GM12878 (cell line): ENCODE results near the gene NCLN. TPM values are rescaled to one million over a fixed set of nuclear protein-coding genes. Genes with fewer than 3 reads are reported as not detected.

Source experiments
- ATAC-seq: fragments of 200-7000 bp; cut with Tn5 transposase; 3 replicates; pipeline ENCODE4 v1.9.1; 2020; ENCODE audit warnings: mild to moderate bottlenecking, moderate library complexity
- BruUV-seq: library from RNA; stranded (reverse); fragments of 400-500 nt; replicated peaks from 2 replicates; lab custom pipeline; 2021; lab: Mats Ljungman, UMichigan
- CTCF ChIA-PET: fragments of 300-600 bp; sonication (Branson Sonifier 250); formaldehyde crosslinking; extraction: SDS; loops from one replicate; lab custom pipeline; 2021; ENCODE audit warnings: inconsistent platforms; lab: Yijun Ruan, JAX
- POLR2A ChIA-PET: fragments of 350-600 bp; formaldehyde crosslinking; extraction: SDS; loops from one replicate; lab custom pipeline; 2021; ENCODE audit warnings: inconsistent platforms; lab: Charles Lee
- RAD21 ChIA-PET: fragments of 300-600 bp; sonication (Branson Sonifier 250); formaldehyde crosslinking; loops from one replicate; lab custom pipeline; 2023; ENCODE audit warnings: antibody characterized with exemption; ENCODE audit not compliant: unreplicated experiment; lab: Charles Lee
- SMC1A ChIA-PET: fragments of 300-600 bp; sonication (Branson Sonifier 250); formaldehyde crosslinking; loops from one replicate; lab custom pipeline; 2023; ENCODE audit not compliant: unreplicated experiment, uncharacterized antibody; lab: Charles Lee
- DNase-seq: peaks from one replicate; pipeline ENCODE4 v3.0.0-alpha.2; 2011; ENCODE audit warnings: low read depth, low spot score
- FAIRE-seq: peaks from 3 replicates; lab custom pipeline; 2011; peaks lifted over from hg19 to GRCh38; lab: Jason Lieb, UNC
- H2AFZ ChIP-seq: 2 replicates; pipeline ENCODE4 v1.6.0; 2011; ENCODE audit warnings: low read depth, low read length, control low read depth; ENCODE audit not compliant: control insufficient read depth
- H3K27ac ChIP-seq: 2 replicates; pipeline ENCODE4 v1.5.1; 2011; ENCODE audit warnings: control low read depth; ENCODE audit not compliant: control insufficient read depth, insufficient read depth
- H3K27me3 ChIP-seq, 2 experiments: replicated peaks in 1 of 2; 2 replicates each; pipeline versions ENCODE4 v1.6.0 to v1.6.1; 2011; ENCODE audit warnings: low read length in 1 of 2; ENCODE audit not compliant: control insufficient read depth in 2 of 2, insufficient read depth in 2 of 2
- H3K36me3 ChIP-seq, 2 experiments: 2 replicates each; pipeline ENCODE4 v1.5.1; 2011; ENCODE audit warnings: low read length in 1 of 2; ENCODE audit not compliant: control insufficient read depth in 2 of 2, insufficient read depth in 2 of 2
- H3K4me1 ChIP-seq: 2 replicates; pipeline ENCODE4 v1.6.1; 2011; ENCODE audit warnings: mild to moderate bottlenecking, low read length, moderate library complexity, mixed read lengths; ENCODE audit not compliant: control insufficient read depth, insufficient read depth
- H3K4me2 ChIP-seq: 2 replicates; pipeline ENCODE4 v1.6.0; 2011; ENCODE audit warnings: control low read depth; ENCODE audit not compliant: control insufficient read depth, insufficient read depth
- H3K4me3 ChIP-seq: fragments of 200-600 bp; sonication (generic); 2 replicates; pipeline ENCODE4 v1.5.1; 2016
- H3K79me2 ChIP-seq: 2 replicates; pipeline ENCODE4 v1.6.0; 2011; ENCODE audit warnings: low read length; ENCODE audit not compliant: control insufficient read depth, insufficient read depth
- H3K9ac ChIP-seq: 2 replicates; pipeline ENCODE4 v1.8.0; 2011; ENCODE audit warnings: low read length, control low read depth, mixed read lengths; ENCODE audit not compliant: control insufficient read depth, insufficient read depth
- H3K9me3 ChIP-seq: replicated peaks from 3 replicates; pipeline ENCODE4 v1.5.1; 2011; ENCODE audit warnings: mild to moderate bottlenecking, low read length; ENCODE audit not compliant: control insufficient read depth, insufficient read depth
- H4K20me1 ChIP-seq: 2 replicates; pipeline ENCODE4 v1.6.0; 2011; ENCODE audit not compliant: control insufficient read depth, insufficient read depth
- ATF7 ChIP-seq: fragments of 450-650 bp; IDR thresholded peaks from 2 replicates; pipeline ENCODE4 v1.6.1; 2016; ENCODE audit warnings: low read depth, mild to moderate bottlenecking
- FOS ChIP-seq: IDR thresholded peaks from 3 replicates; pipeline ENCODE4 v1.6.1; 2011; ENCODE audit warnings: borderline replicate concordance; ENCODE audit not compliant: insufficient read length; ENCODE audit errors: extremely low read depth
- KLF5 ChIP-seq: fragments of 450-650 bp; IDR thresholded peaks from 2 replicates; pipeline ENCODE4 v1.6.1; 2014; ENCODE audit warnings: mild to moderate bottlenecking; ENCODE audit not compliant: partially characterized antibody
- MEF2A ChIP-seq: IDR thresholded peaks from 2 replicates; pipeline ENCODE4 v1.6.1; 2011; ENCODE audit warnings: low read depth, mild to moderate bottlenecking, low read length, moderate library complexity; ENCODE audit not compliant: insufficient read depth
- MTA2 ChIP-seq: fragments of 450-650 bp; IDR thresholded peaks from 2 replicates; pipeline ENCODE4 v1.6.1; 2016; ENCODE audit warnings: low read depth, mild to moderate bottlenecking, moderate library complexity
- PAX8 ChIP-seq: fragments of 450-650 bp; IDR thresholded peaks from 2 replicates; pipeline ENCODE4 v1.6.1; 2017; ENCODE audit warnings: mild to moderate bottlenecking, moderate library complexity
- SUZ12 ChIP-seq: fragments of 200-600 bp; sonication (generic); IDR thresholded peaks from one replicate; pipeline ENCODE4 v1.6.1; 2018; ENCODE audit warnings: antibody characterized with exemption, mild to moderate bottlenecking; ENCODE audit not compliant: unreplicated experiment
- TAF1 ChIP-seq: IDR thresholded peaks from 2 replicates; pipeline ENCODE4 v1.6.1; 2011; ENCODE audit warnings: mild to moderate bottlenecking, low read depth, low read length, borderline replicate concordance
- ZNF384 ChIP-seq: IDR thresholded peaks from 2 replicates; pipeline ENCODE4 v1.6.1; 2012; ENCODE audit warnings: low read depth, mild to moderate bottlenecking, low read length, improper control_type of control experiment, borderline replicate concordance
- WGBS: methylation state at CpG from one replicate; pipeline ENCODE4 v1.1.6; 2016; ENCODE audit warnings: low lambda C conversion rate; ENCODE audit not compliant: insufficient replicate concordance, insufficient coverage; ENCODE audit errors: missing lambda C conversion rate; 5-methylcytosine and 5-hydroxymethylcytosine counted together
- in situ Hi-C: fragments of 300-500 bp; cut with MboI; formaldehyde crosslinking; loops from 9 replicates; pipeline ENCODE4 v1.14.3; 2018; ENCODE audit warnings: mixed read lengths
- intact Hi-C: fragments of 100-400 bp; cut with micrococcal nuclease; formaldehyde crosslinking; loops from one replicate; pipeline ENCODE4 v1.14.2; 2022; ENCODE audit not compliant: unreplicated experiment
- polyA plus RNA-seq, 11 experiments: library from polyadenylated mRNA; depleted of rRNA in 4 of 11; unstranded in 6 of 11; stranded (reverse) in 5 of 11; fragments of >200 nt; fragmentation: Nextera tagmentation in 4 of 11; fragmentation: Illumina TruSeq in 1 of 11; extraction: Ambion mirVana in 4 of 11; extraction: Trizol in 1 of 11; gene quantifications; 1 replicate in 1 of 11; 2 replicates in 10 of 11; pipeline versions ENCODE4 v1.2.1 to v1.2.3, GENCODE V29; 2011 to 2016; ENCODE audit warnings: inconsistent platforms in 2 of 11, missing spikeins in 2 of 11, low read depth in 1 of 11
- total RNA-seq, 4 experiments: library from RNA; depleted of rRNA in 3 of 4; stranded (reverse); fragments of >200 nt in 3 of 4; fragmentation: Illumina TruSeq in 1 of 4; extraction: Trizol in 1 of 4; gene quantifications; 2 replicates each; pipeline versions ENCODE4 v1.2.1 to v1.2.3, GENCODE V29; 2013 to 2021
- TF ChIP-seq, protein P1 (sequence below): fragments of 450-650 bp; IDR thresholded peaks from 2 replicates; pipeline ENCODE4 v1.6.1; 2016; ENCODE audit warnings: mild to moderate bottlenecking

The NCLN gene
- total and polyA plus RNA-seq, 10 of the 15 experiments (the other 5 are each of a cell fraction or from before 2014, with no cell fraction given), result 2.2 to 79.1 (median 36.0) TPM

- Histone ChIP-seq H3K27ac (no peak overlapping the region), H3K9me3 (no peaks in the 10 kb centered on the region), H3K27me3 (peaks cover 0 to 2% of the 10 kb centered on the region in 2 experiments; a peak in 2 of 4 replicates), H4K20me1 (no peaks in the 10 kb centered on the region), H3K9ac (no peak overlapping the region), H3K4me1 (no peaks in the 10 kb centered on the region), H3K4me3 (no peak overlapping the region), H2AFZ (no peak overlapping the region), H3K79me2 (no peaks in the 10 kb centered on the region), H3K4me2 (no peak overlapping the region), H3K36me3 (no peaks in the 10 kb centered on the region)
- no TSS peak for BruUV-seq
- ChIA-PET POLR2A (no interaction called here), CTCF (no interaction called here), SMC1A (no interaction called here), RAD21 (no interaction called here)
- ATAC-seq (no peak), FAIRE-seq (no peak), DNase-seq (no peak)
- 13% methylated on average over 12 of the region's 12 CpGs for WGBS
- in situ Hi-C loops (no loop called here), intact Hi-C loops (no loop called here)
- TF ChIP-seq, protein P1, sequence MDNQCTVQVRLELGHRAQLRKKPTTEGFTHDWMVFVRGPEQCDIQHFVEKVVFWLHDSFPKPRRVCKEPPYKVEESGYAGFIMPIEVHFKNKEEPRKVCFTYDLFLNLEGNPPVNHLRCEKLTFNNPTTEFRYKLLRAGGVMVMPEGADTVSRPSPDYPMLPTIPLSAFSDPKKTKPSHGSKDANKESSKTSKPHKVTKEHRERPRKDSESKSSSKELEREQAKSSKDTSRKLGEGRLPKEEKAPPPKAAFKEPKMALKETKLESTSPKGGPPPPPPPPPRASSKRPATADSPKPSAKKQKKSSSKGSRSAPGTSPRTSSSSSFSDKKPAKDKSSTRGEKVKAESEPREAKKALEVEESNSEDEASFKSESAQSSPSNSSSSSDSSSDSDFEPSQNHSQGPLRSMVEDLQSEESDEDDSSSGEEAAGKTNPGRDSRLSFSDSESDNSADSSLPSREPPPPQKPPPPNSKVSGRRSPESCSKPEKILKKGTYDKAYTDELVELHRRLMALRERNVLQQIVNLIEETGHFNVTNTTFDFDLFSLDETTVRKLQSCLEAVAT, result no peak
- TF ChIP-seq SUZ12 (no peak), KLF5 (no peak), ATF7 (no peak)
Measured at GRCh38 chr19:3227054-3227626, 41.4 kb downstream of the NCLN start.

DNA sequence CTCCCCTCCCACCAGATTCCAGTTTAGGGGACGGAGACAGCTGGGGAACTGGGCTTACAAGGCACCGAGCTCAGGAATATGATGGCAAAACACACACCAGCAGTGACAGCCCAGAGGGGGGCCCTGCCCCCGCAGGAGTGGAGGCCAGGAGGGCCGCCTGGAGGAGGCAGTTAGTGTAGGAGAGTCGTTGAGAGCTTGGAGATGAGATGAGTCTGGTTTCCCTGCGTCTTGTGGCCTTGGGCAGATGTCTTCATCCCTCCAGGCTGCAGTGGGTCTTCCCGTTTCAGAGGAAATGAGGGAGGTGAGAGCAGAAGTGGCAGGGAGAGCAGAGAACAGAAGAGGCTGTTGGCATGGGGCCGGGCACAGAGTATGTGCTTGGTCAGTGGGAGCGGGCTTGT is 43.6 kb downstream of the NCLN start:
- Histone ChIP-seq H2AFZ (no peak overlapping the region), H3K4me1 (no peaks in the 10 kb centered on the region), H3K79me2 (no peaks in the 10 kb centered on the region), H4K20me1 (no peaks in the 10 kb centered on the region), H3K9me3 (no peaks in the 10 kb centered on the region), H3K9ac (no peak overlapping the region), H3K4me2 (no peak overlapping the region), H3K4me3 (no peak overlapping the region), H3K36me3 (no peaks in the 10 kb centered on the region), H3K27me3 (peaks cover 0 to 2% of the 10 kb centered on the region in 2 experiments; a peak in 2 of 4 replicates), H3K27ac (no peak overlapping the region)
- ChIA-PET RAD21 (no interaction called here), CTCF (interaction anchor here (0.8 kb wide), 1 partner anchor 253 kb away, joined by 3 read pairs; no protein-coding TSS in a partner anchor), POLR2A (no interaction called here), SMC1A (no interaction called here)
- BruUV-seq, result no TSS peak
- TF ChIP-seq TAF1 (no peak), PAX8 (no peak), FOS (no peak), MEF2A (no peak), MTA2 (no peak), ZNF384 (no peak)
- DNase-seq, result no peak
- ATAC-seq, result no peak
- 22% methylated on average over 9 of the region's 9 CpGs for WGBS
- no peak for FAIRE-seq
- intact Hi-C loops, result no loop called here
- in situ Hi-C loops, result no loop called here
